Sigmoid colon (tissue), 7 donors: ENCODE results near the gene OGFOD2. TPM values are rescaled to one million over a fixed set of nuclear protein-coding genes. Genes with fewer than 3 reads are reported as not detected.

Experiments used
- DNase-seq: peaks from one replicate; pipeline ENCODE4 v3.0.0-alpha.2; 2019
- H3K27ac ChIP-seq, 4 donors: fragments of 200-600 bp; sonication (generic); one replicate each; pipeline ENCODE4 v1.5.1; 2016 to 2019; ENCODE audit warnings: mild to moderate bottlenecking in 1 of 4
- H3K27me3 ChIP-seq, 3 donors: fragments of 200-600 bp; sonication (generic); one replicate each; pipeline ENCODE4 v1.5.1; 2019; ENCODE audit warnings: mild to moderate bottlenecking in 1 of 3
- H3K36me3 ChIP-seq, 4 donors: fragments of 200-600 bp; sonication (generic); one replicate each; pipeline ENCODE4 v1.5.1; 2016 to 2019
- H3K4me1 ChIP-seq, 4 donors: fragments of 200-600 bp; sonication (generic); one replicate each; pipeline ENCODE4 v1.5.1; 2017 to 2019
- H3K4me3 ChIP-seq, 4 donors: fragments of 200-600 bp; sonication (generic); one replicate each; pipeline ENCODE4 v1.5.1; 2017 to 2019; ENCODE audit warnings: mild to moderate bottlenecking in 2 of 4, moderate library complexity in 1 of 4
- H3K9me3 ChIP-seq, 4 donors: fragments of 200-600 bp in 3 of 4; sonication (generic) in 3 of 4; one replicate each; pipeline versions ENCODE4 v1.5.1 to v1.6.1; 2013 to 2019
- CTCF ChIP-seq, 4 experiments: fragments of 450-650 bp in 3 of 4; fragments of 200-600 bp in 1 of 4; IDR thresholded peaks; one replicate each; pipeline ENCODE4 v1.5.1; 2016 to 2019; ENCODE audit warnings: antibody characterized with exemption in 4 of 4, mild to moderate bottlenecking in 3 of 4, moderate library complexity in 2 of 4
- EP300 ChIP-seq, 4 donors: sonication (generic); formaldehyde crosslinking; IDR thresholded peaks; one replicate each; pipeline ENCODE4 v1.6.1; 2017; ENCODE audit warnings: antibody characterized with exemption in 4 of 4
- POLR2A ChIP-seq, 2 donors: fragments of 450-650 bp; IDR thresholded peaks; one replicate each; pipeline ENCODE4 v1.6.1; 2016; ENCODE audit warnings: antibody characterized with exemption in 2 of 2, mild to moderate bottlenecking in 2 of 2, moderate library complexity in 2 of 2
- POLR2AphosphoS5 ChIP-seq, 4 donors: sonication (generic); formaldehyde crosslinking; IDR thresholded peaks; one replicate each; pipeline ENCODE4 v1.6.1; 2017; ENCODE audit warnings: antibody characterized with exemption in 4 of 4
- WGBS, 2 donors: extraction: QIAGEN DNeasy Blood & Tissue Kit; methylation state at CpG; one replicate each; pipeline ENCODE4 v1.1.7; 2013; 5-methylcytosine and 5-hydroxymethylcytosine counted together
- intact Hi-C: fragments of 100-400 bp; cut with DNase I; formaldehyde crosslinking; loops from one replicate; pipeline ENCODE4 v1.15.1; 2023
- polyA plus RNA-seq, 3 donors: library from polyadenylated mRNA; stranded (reverse); fragments of 200-250 nt; gene quantifications; one replicate each; pipeline ENCODE4 v1.2.3, GENCODE V29; 2013
- total RNA-seq, 4 donors: library from RNA; depleted of rRNA; stranded (reverse); fragments of >200 nt; gene quantifications; one replicate each; pipeline ENCODE4 v1.1.0, GENCODE V29; 2016
- donor health status: healthy with polysubstance abuse.
- donor health status: Bipolar disorder and iron deficiency.
- donor health status: healthy.

Gene OGFOD2
- total and polyA plus RNA-seq, 7 donors, result 8.1 to 26.5 (median 10.2) TPM

GRCh38 chr12:122929812-122930211 is 45.2 kb upstream of the OGFOD2 start:
- Histone ChIP-seq H3K9me3 (no peaks in the 10 kb centered on the region), H3K27ac (no peak overlapping the region), H3K27me3 (no peaks in the 10 kb centered on the region), H3K4me3 (no peak overlapping the region), H3K36me3 (peaks cover 0 to 6% (median 0%) of the 10 kb centered on the region in 4 donors), H3K4me1 (no peaks in the 10 kb centered on the region)
- intact Hi-C loops, result no loop called here
- 96 to 97% methylated on average over 23 of the region's 23 CpGs for WGBS, 2 donors
- TF ChIP-seq EP300 (IDR thresholded peaks at IDR 0.05) (no peak), POLR2AphosphoS5 (IDR thresholded peaks at IDR 0.05) (no peak), POLR2A (IDR thresholded peaks at IDR 0.05) (no peak), CTCF (IDR thresholded peaks at IDR 0.05) (no peak)
- no peak for DNase-seq

GRCh38 chr12:122932207-122932606 is 42.8 kb upstream of the OGFOD2 start:
- 89 to 90% methylated on average over 8 of the region's 8 CpGs for WGBS, 2 donors
- intact Hi-C loops, result no loop called here
- Histone ChIP-seq H3K4me3 (no peak overlapping the region), H3K27ac (no peak overlapping the region), H3K27me3 (no peaks in the 10 kb centered on the region), H3K4me1 (no peaks in the 10 kb centered on the region), H3K9me3 (no peaks in the 10 kb centered on the region), H3K36me3 (peaks cover 0 to 6% (median 0%) of the 10 kb centered on the region in 4 donors)
- no peak for DNase-seq
- TF ChIP-seq EP300 (IDR thresholded peaks at IDR 0.05) (no peak), POLR2A (IDR thresholded peaks at IDR 0.05) (no peak), CTCF (IDR thresholded peaks at IDR 0.05) (no peak), POLR2AphosphoS5 (IDR thresholded peaks at IDR 0.05) (no peak)

GRCh38 chr12:122934722-122935121 is 40.3 kb upstream of the OGFOD2 start:
- Histone ChIP-seq H3K9me3 (no peaks in the 10 kb centered on the region), H3K36me3 (peaks cover 0 to 6% (median 0%) of the 10 kb centered on the region in 4 donors), H3K4me3 (no peak overlapping the region), H3K4me1 (no peaks in the 10 kb centered on the region), H3K27me3 (no peaks in the 10 kb centered on the region), H3K27ac (no peak overlapping the region)
- intact Hi-C loops, result no loop called here
- 77 to 80% methylated on average over 3 of the region's 3 CpGs for WGBS, 2 donors
- DNase-seq, result no peak
- TF ChIP-seq POLR2AphosphoS5 (IDR thresholded peaks at IDR 0.05) (no peak), POLR2A (IDR thresholded peaks at IDR 0.05) (no peak), EP300 (IDR thresholded peaks at IDR 0.05) (no peak)

- WGBS, 2 donors, result 94 to 96% methylated on average over 8 of the region's 8 CpGs
- H3K27me3 ChIP-seq, result no peaks in the 10 kb centered on the region
- H3K9me3 ChIP-seq, result no peaks in the 10 kb centered on the region
- intact Hi-C loops, result no loop called here
- no peaks in the 10 kb centered on the region for H3K4me1 ChIP-seq
- no peak overlapping the region for H3K27ac ChIP-seq
- no peak for DNase-seq
- TF ChIP-seq POLR2A (IDR thresholded peaks at IDR 0.05) (no peak), POLR2AphosphoS5 (IDR thresholded peaks at IDR 0.05) (no peak), EP300 (IDR thresholded peaks at IDR 0.05) (no peak), CTCF (IDR thresholded peaks at IDR 0.05) (no peak)
- peaks cover 0 to 6% (median 0%) of the 10 kb centered on the region in 4 donors for H3K36me3 ChIP-seq
- H3K4me3 ChIP-seq, result no peak overlapping the region
Measured at GRCh38 chr12:122935318-122935717, 39.7 kb upstream of the OGFOD2 start.

GRCh38 chr12:122937622-122938091 is 37.4 kb upstream of the OGFOD2 start:
- Histone ChIP-seq H3K4me3 (no peak overlapping the region), H3K4me1 (no peaks in the 10 kb centered on the region), H3K27me3 (no peaks in the 10 kb centered on the region), H3K36me3 (no peaks in the 10 kb centered on the region), H3K9me3 (no peaks in the 10 kb centered on the region), H3K27ac (no peak overlapping the region)
- WGBS, 2 donors, result 86 to 88% methylated on average over 3 of the region's 3 CpGs
- DNase-seq, result no peak
- intact Hi-C loops, result no loop called here
- no peak for TF ChIP-seq POLR2AphosphoS5 (IDR thresholded peaks at IDR 0.05)
- TF ChIP-seq POLR2A (IDR thresholded peaks at IDR 0.05), result no peak
- TF ChIP-seq EP300 (IDR thresholded peaks at IDR 0.05), result no peak
- TF ChIP-seq CTCF (IDR thresholded peaks at IDR 0.05), result no peak
